Diencephalon (tissue), 1 donor: ENCODE data around the gene PRSS27. TPM values are rescaled to one million over a fixed set of nuclear protein-coding genes. Genes with fewer than 3 reads are reported as not detected.

ENCODE experiments used
- total RNA-seq: library from RNA; depleted of rRNA; stranded (reverse); fragments of >200 nt; gene quantifications from one replicate; pipeline ENCODE4 v1.2.3, GENCODE V29; 2014

Gene PRSS27
- total RNA-seq: 3.9 TPM

DNA sequence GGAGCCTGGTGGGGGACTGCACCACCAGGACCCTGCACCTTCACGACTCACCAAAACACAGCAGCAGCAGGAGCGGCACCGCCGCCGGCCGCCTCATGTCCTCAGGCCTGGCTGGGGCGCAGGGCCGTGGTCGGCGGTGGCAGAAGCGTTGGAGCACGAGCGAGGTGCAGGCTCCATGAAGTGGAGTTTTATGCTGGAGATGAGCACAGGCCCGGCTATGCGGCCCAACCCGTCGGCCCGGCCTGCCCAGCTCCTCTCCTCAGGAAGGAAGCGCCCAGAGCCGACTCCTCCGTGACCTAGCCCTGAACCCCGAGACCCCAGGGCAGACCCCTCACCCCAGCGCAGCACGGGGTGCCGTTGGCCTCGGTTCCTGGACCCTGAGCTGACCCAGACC lies at the start of gene PRSS27:
PRSS27 (minus strand) TSS at position 161 of the 394 bp plus-strand sequence; CDS start at position 97, 64 bp downstream.

DNA sequence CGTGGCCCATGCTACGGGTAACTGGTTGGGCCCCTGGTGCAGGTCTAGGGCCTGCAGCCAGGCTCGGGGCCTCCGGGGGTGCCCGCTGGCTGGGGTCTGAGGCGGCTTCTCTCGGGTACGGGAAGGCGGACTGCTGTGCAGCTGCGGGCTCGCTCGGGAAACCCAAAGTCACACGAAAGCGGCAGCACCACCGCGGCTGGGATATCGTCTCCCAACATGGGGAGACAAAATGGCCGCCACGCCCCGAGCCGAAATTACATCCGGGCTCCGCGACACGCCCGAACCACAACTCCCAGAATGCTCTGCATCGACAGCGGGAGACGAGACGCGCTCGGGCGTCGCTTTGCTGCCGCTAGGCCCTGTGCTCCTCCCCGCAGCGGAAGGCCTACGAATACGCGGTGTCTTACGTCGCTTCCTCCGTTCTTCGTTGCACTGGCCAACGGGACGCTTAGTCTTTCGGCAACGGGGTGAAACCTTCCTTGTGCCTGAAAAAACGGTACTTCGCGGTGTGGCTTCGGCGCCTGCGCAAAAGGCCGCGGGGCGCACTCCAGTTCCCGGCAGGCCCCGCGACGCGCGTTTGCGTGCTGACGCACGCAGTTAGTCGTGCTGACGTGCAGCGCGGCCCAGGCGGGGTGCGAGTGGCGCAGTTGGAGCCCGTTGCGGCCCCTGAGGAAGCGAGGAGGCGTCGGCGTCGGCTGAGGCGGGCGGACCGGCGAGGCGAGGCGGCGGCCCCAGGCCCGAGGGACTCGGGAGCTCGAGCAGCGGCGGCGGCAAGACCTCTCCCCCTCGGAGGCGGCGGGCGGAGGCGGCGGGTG lies 32.2 kb upstream of the PRSS27 start, which contains the start of gene SRRM2:
SRRM2 (plus strand) TSS at position 604 of the 815 bp plus-strand sequence. CDS start 3,727 bp downstream, outside the sequence.

DNA sequence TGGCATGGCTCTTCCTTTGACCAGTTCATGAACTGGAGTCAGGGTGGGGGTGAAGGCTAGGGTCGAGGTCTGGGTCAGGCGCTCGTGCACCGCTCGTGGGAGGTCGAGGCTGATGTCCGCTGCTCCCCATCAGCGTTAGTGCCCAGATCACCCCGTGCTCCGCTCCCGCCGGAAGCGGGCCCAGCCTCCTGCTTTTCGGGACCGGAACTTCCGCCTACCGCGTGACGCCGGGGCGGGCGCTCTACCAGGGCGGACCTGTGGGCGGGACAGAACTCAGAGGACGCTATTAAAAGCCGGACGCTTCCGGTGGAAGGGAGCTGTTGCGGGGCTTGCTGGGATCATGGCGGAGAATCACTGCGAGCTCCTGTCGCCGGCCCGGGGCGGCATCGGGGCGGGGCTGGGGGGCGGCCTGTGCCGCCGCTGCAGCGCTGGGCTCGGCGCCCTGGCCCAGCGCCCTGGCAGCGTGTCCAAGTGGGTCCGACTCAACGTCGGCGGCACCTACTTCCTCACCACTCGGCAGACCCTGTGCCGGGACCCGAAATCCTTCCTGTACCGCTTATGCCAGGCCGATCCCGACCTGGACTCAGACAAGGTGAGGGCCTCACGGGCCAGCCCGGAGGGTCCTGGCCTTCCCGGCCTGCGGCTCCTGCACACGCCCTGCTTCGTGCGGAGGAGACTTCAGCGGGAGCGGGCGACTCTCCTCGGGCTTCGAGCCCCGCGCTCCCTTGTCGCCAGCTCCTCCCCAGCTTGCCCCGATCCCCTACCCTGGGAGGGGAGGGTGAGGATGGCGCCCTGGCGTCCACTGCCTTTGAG lies 37.6 kb downstream of the PRSS27 start, which contains the start of gene KCTD5:
KCTD5 (plus strand) TSS at position 315 of the 813 bp plus-strand sequence; CDS start at position 341, 26 bp downstream.

Other genes starting within 250 kb of the PRSS27 start
- gene NTN3, start 248.9 kb downstream of the PRSS27 start, total RNA-seq: 5.1 TPM
- 47.7 TPM for gene TBC1D24, start 245.1 kb downstream of the PRSS27 start, total RNA-seq
- 48.4 TPM for gene ATP6V0C, start 206.3 kb downstream of the PRSS27 start, total RNA-seq
- 15.2 TPM for gene AMDHD2, start 199.9 kb downstream of the PRSS27 start, total RNA-seq
- gene CEMP1, start 188.8 kb downstream of the PRSS27 start, total RNA-seq: 0.92 TPM
- 31.6 TPM for gene PDPK1, start 182.2 kb downstream of the PRSS27 start, total RNA-seq
- gene KCTD5, start 37.7 kb downstream of the PRSS27 start, total RNA-seq: 19.6 TPM
- 70.1 TPM for gene SRRM2, start 32.4 kb upstream of the PRSS27 start, total RNA-seq
- gene ELOB, start 57.1 kb upstream of the PRSS27 start, total RNA-seq: 158 TPM
- not detected for gene PRSS33, start 67.3 kb upstream of the PRSS27 start, total RNA-seq
- not detected for gene PRSS41, start 78.2 kb upstream of the PRSS27 start, total RNA-seq
- gene PRSS21, start 97.0 kb upstream of the PRSS27 start, total RNA-seq: not detected
- gene ZG16B, start 110.1 kb upstream of the PRSS27 start, total RNA-seq: 0.23 TPM
- gene PRSS22, start 137.9 kb upstream of the PRSS27 start, total RNA-seq: not detected
- gene FLYWCH2, start 163.0 kb upstream of the PRSS27 start, total RNA-seq: 42.2 TPM
- 29.1 TPM for gene FLYWCH1, start 191.7 kb upstream of the PRSS27 start, total RNA-seq
- 0.46 TPM for gene KREMEN2, start 244.1 kb upstream of the PRSS27 start, total RNA-seq
- gene PAQR4, start 249.1 kb upstream of the PRSS27 start, total RNA-seq: 28.4 TPM